PC-9 (cell line): Measurements from ENCODE around the gene USP43. TPM values are rescaled to one million over a fixed set of nuclear protein-coding genes. Genes with fewer than 3 reads are reported as not detected.
A peak's percentile ranks its signal among the peaks of the same experiment; 100 is the strongest.

Experiments used
- BruUV-seq: library from RNA; stranded (reverse); fragments of 400-500 nt; replicated peaks from 2 replicates; lab custom pipeline; 2021; lab: Mats Ljungman, UMichigan
- CTCF ChIA-PET: fragments of 300-600 bp; sonication (Branson Sonifier 250); formaldehyde crosslinking; loops from one replicate; lab custom pipeline; 2022; ENCODE audit warnings: antibody characterized with exemption; lab: Charles Lee
- POLR2A ChIA-PET: fragments of 300-600 bp; sonication (Branson Sonifier 250); formaldehyde crosslinking; loops from one replicate; lab custom pipeline; 2022; ENCODE audit warnings: antibody characterized with exemption; ENCODE audit not compliant: unreplicated experiment; lab: Charles Lee
- DNase-seq, 2 experiments: peaks; one replicate each; pipeline versions ENCODE4 v3.0.0 to v3.0.0-alpha.2; 2015 to 2022; ENCODE audit warnings: mixed read lengths in 1 of 2
- H2AFZ ChIP-seq: fragments of 200-600 bp; sonication (generic); 2 replicates; pipeline ENCODE4 v1.8.1; 2017; ENCODE audit warnings: antibody characterized with exemption
- H3F3A ChIP-seq: fragments of 200-600 bp; sonication (generic); 2 replicates; pipeline ENCODE4 v1.8.1; 2017; ENCODE audit warnings: antibody characterized with exemption, mild to moderate bottlenecking, low read depth; ENCODE audit not compliant: insufficient read depth
- H3K27ac ChIP-seq: fragments of 200-600 bp; sonication (generic); 2 replicates; pipeline ENCODE4 v1.6.1; 2016; ENCODE audit warnings: mixed run types
- H3K27me3 ChIP-seq: fragments of 200-600 bp; sonication (generic); 2 replicates; pipeline ENCODE4 v1.6.1; 2016; ENCODE audit warnings: low read depth, mixed run types; ENCODE audit not compliant: insufficient read depth
- H3K36me3 ChIP-seq: fragments of 200-600 bp; sonication (generic); 2 replicates; pipeline ENCODE4 v1.6.1; 2016; ENCODE audit warnings: low read depth, mixed run types
- H3K4me1 ChIP-seq: fragments of 200-600 bp; sonication (generic); replicated peaks from 2 replicates; pipeline ENCODE4 v1.6.1; 2016; ENCODE audit warnings: mixed run types; ENCODE audit not compliant: insufficient read depth
- H3K4me2 ChIP-seq: fragments of 200-600 bp; sonication (generic); 2 replicates; pipeline ENCODE4 v1.6.1; 2017; ENCODE audit warnings: mixed run types
- H3K4me3 ChIP-seq: fragments of 200-600 bp; sonication (generic); 2 replicates; pipeline ENCODE4 v1.6.1; 2016; ENCODE audit warnings: mixed run types
- H3K79me2 ChIP-seq: fragments of 200-600 bp; sonication (generic); 2 replicates; pipeline ENCODE4 v1.6.1; 2017; ENCODE audit warnings: low read depth, mixed run types
- H3K9me2 ChIP-seq: fragments of 200-600 bp; sonication (generic); 2 replicates; pipeline ENCODE4 v1.8.1; 2017; ENCODE audit warnings: mild to moderate bottlenecking; ENCODE audit not compliant: insufficient read depth
- H3K9me3 ChIP-seq: fragments of 200-600 bp; sonication (generic); 2 replicates; pipeline ENCODE4 v1.8.1; 2016; ENCODE audit warnings: low read depth; ENCODE audit not compliant: insufficient read depth
- H4K20me1 ChIP-seq: fragments of 200-600 bp; sonication (generic); 2 replicates; pipeline ENCODE4 v1.8.1; 2017; ENCODE audit not compliant: insufficient read depth
- CTCF ChIP-seq: fragments of 200-600 bp; sonication (generic); conservative IDR thresholded peaks from 2 replicates; pipeline ENCODE4 v1.6.1; 2017; ENCODE audit warnings: mixed run types, antibody characterized with exemption, mild to moderate bottlenecking, moderate library complexity
- EZH2 ChIP-seq: fragments of 200-600 bp; sonication (generic); IDR thresholded peaks from 2 replicates; pipeline ENCODE4 v1.8.0; 2017; ENCODE audit warnings: antibody characterized with exemption, low read depth
- intact Hi-C: fragments of 100-400 bp; cut with micrococcal nuclease; formaldehyde crosslinking; loops from one replicate; pipeline ENCODE4 v1.10.0; 2022; ENCODE audit not compliant: unreplicated experiment
- total RNA-seq: library from RNA; stranded (reverse); gene quantifications from 2 replicates; pipeline ENCODE4 v1.2.3, GENCODE V29; 2021

USP43 gene
- total RNA-seq, 1 experiment from 2014 or later: 16.0 TPM

- DNase-seq: no peak
- ChIA-PET POLR2A (no interaction called here), CTCF (no interaction called here)
- Histone ChIP-seq H3K4me3 (no peak overlapping the region), H3K4me1 (no peaks in the 10 kb centered on the region; the same call in 1 of the 2 replicates), H3K4me2 (no peak overlapping the region), H3K79me2 (no peaks in the 10 kb centered on the region), H4K20me1 (no peaks in the 10 kb centered on the region), H3K36me3 (no peaks in the 10 kb centered on the region), H3K27me3 (no peaks in the 10 kb centered on the region), H2AFZ (no peak overlapping the region), H3K9me3 (no peaks in the 10 kb centered on the region), H3K9me2 (no peaks in the 10 kb centered on the region), H3F3A (no peaks in the 10 kb centered on the region), H3K27ac (no peak overlapping the region)
- intact Hi-C loops: loop anchor here (10.0 kb wide), 1 partner anchor 158 kb away; no protein-coding TSS in a partner anchor
- TF ChIP-seq CTCF: no peak
- no peak for TF ChIP-seq EZH2
- no TSS peak for BruUV-seq
Measured at GRCh38 chr17:9766970-9767369, 121.7 kb downstream of the USP43 start.

GRCh38 chr17:9767432-9767991 lies 122.2 kb downstream of the USP43 start:
- no peak for DNase-seq
- Histone ChIP-seq H3K4me1 (no peaks in the 10 kb centered on the region; the same call in 1 of the 2 replicates), H3K27me3 (no peaks in the 10 kb centered on the region), H3K36me3 (no peaks in the 10 kb centered on the region), H3F3A (no peaks in the 10 kb centered on the region), H3K79me2 (no peaks in the 10 kb centered on the region), H3K4me2 (no peak overlapping the region), H3K9me2 (no peaks in the 10 kb centered on the region), H2AFZ (no peak overlapping the region), H3K9me3 (no peaks in the 10 kb centered on the region), H3K4me3 (no peak overlapping the region), H3K27ac (no peak overlapping the region), H4K20me1 (no peaks in the 10 kb centered on the region)
- CTCF ChIA-PET: no interaction called here
- no TSS peak for BruUV-seq
- POLR2A ChIA-PET: no interaction called here
- intact Hi-C loops: loop anchor here (10.0 kb wide), 1 partner anchor 157 kb away; no protein-coding TSS in a partner anchor
- TF ChIP-seq CTCF: no peak
- TF ChIP-seq EZH2: no peak

GRCh38 chr17:9768381-9768934 lies 123.1 kb downstream of the USP43 start:
- TF ChIP-seq EZH2: no peak
- peak; percentile 67 for TF ChIP-seq CTCF
- no peaks in the 10 kb centered on the region for H3K9me2 ChIP-seq
- no peaks in the 10 kb centered on the region; the same call in 1 of the 2 replicates for H3K4me1 ChIP-seq
- no peaks in the 10 kb centered on the region for H4K20me1 ChIP-seq
- no peaks in the 10 kb centered on the region for H3F3A ChIP-seq
- H3K9me3 ChIP-seq: no peaks in the 10 kb centered on the region
- no peaks in the 10 kb centered on the region for H3K79me2 ChIP-seq
- H2AFZ ChIP-seq: no peak overlapping the region
- BruUV-seq: no TSS peak
- no peak overlapping the region for H3K4me3 ChIP-seq
- no peaks in the 10 kb centered on the region for H3K27me3 ChIP-seq
- H3K4me2 ChIP-seq: no peak overlapping the region
- no peaks in the 10 kb centered on the region for H3K36me3 ChIP-seq
- POLR2A ChIA-PET: interaction anchor here (0.5 to 0.7 kb wide), 2 partner anchors 43 to 156 kb away, joined by 3 read pairs; no protein-coding TSS in a partner anchor
- peak in 1 of 2 experiments; percentile 5 for DNase-seq
- intact Hi-C loops: loop anchor here (2.0 to 10.0 kb wide), 2 partner anchors 156 to 192 kb away; partner anchors contain the start of gene CFAP52
- no peak overlapping the region for H3K27ac ChIP-seq
- CTCF ChIA-PET: interaction anchor here (0.5 to 1.2 kb wide), 10 partner anchors 13 to 191 kb away, joined by 3 to 10 read pairs (median 4); no protein-coding TSS in a partner anchor
